Fibroblast of skin of left quadriceps (primary cell): ENCODE results near the gene CPB1.
"Not testable (repeated sequence)": the region's sequence is repeated elsewhere in the genome, so short reads cannot be mapped to it uniquely, and the experiment has no call there.

Source experiments
- DNase-seq, 2 experiments: peaks; one replicate each; pipeline ENCODE4 v3.0.0-alpha.2; 2013; ENCODE audit warnings: low read depth in 2 of 2

Gene CPB1

GRCh38 chr3:148827585-148827984, at the start of gene CPB1:
Gene CPB1 (plus strand): TSS chr3:148827811. CDS start chr3:148827824, 13 bp downstream.
- no peak for DNase-seq

- DNase-seq = no peak
These were observed 48.7 kb upstream of the CPB1 start for GRCh38 chr3:148778926-148779325.

- not testable (repeated sequence) for DNase-seq
These were observed 42.6 kb upstream of the CPB1 start for GRCh38 chr3:148785026-148785425.

GRCh38 chr3:148786159-148786558, 41.5 kb upstream of the CPB1 start:
- DNase-seq = not testable (repeated sequence)

- DNase-seq = peak; percentile 14 to 15
These were observed 38.5 kb upstream of the CPB1 start for GRCh38 chr3:148789146-148789545.

GRCh38 chr3:148789906-148790305, 37.7 kb upstream of the CPB1 start:
- DNase-seq = no peak

GRCh38 chr3:148790370-148790769, 37.2 kb upstream of the CPB1 start:
- DNase-seq = no peak

GRCh38 chr3:148790851-148791735, 36.5 kb upstream of the CPB1 start:
- DNase-seq = peak in 1 of 2 experiments; percentile 4

- no peak for DNase-seq
These were observed 35.7 kb upstream of the CPB1 start for GRCh38 chr3:148791920-148792319.

GRCh38 chr3:148792516-148792915, 35.1 kb upstream of the CPB1 start:
- no peak for DNase-seq

GRCh38 chr3:148796799-148797198, 30.8 kb upstream of the CPB1 start:
- no peak for DNase-seq

GRCh38 chr3:148797795-148798194, 29.8 kb upstream of the CPB1 start:
- DNase-seq = no peak

GRCh38 chr3:148800414-148800813, 27.2 kb upstream of the CPB1 start:
- no peak for DNase-seq

GRCh38 chr3:148809835-148810234, 17.8 kb upstream of the CPB1 start:
- no peak for DNase-seq

GRCh38 chr3:148815316-148816110, 12.1 kb upstream of the CPB1 start:
- DNase-seq = no peak

- DNase-seq = no peak
These were observed 11.2 kb upstream of the CPB1 start for GRCh38 chr3:148816427-148816826.

- DNase-seq = no peak
These were observed 10.6 kb upstream of the CPB1 start for GRCh38 chr3:148816981-148817525.

GRCh38 chr3:148820361-148821245, 7.0 kb upstream of the CPB1 start:
- DNase-seq = no peak

- no peak for DNase-seq
These were observed 4.6 kb upstream of the CPB1 start for GRCh38 chr3:148823026-148823425.

- no peak for DNase-seq
These were observed 2.1 kb upstream of the CPB1 start for GRCh38 chr3:148825476-148825875.

- no peak for DNase-seq
These were observed 602 bp downstream of the CPB1 start for GRCh38 chr3:148828136-148828690.
